HG03460 (cell line): ENCODE data around the gene CTNND2.

Experiments
- ATAC-seq: cut with Tn5 transposase; IDR thresholded peaks from one replicate; pipeline ENCODE4 v1.9.1; 2021; ENCODE audit not compliant: unreplicated experiment

The CTNND2 gene

GRCh38 chr5:10969684-10970180, 934.5 kb downstream of the CTNND2 start:
- ATAC-seq = no peak

- no peak for ATAC-seq
Observed at GRCh38 chr5:10964806-10965205, 939.4 kb downstream of the CTNND2 start.

- ATAC-seq = no peak
Observed at GRCh38 chr5:10958728-10959127, 945.5 kb downstream of the CTNND2 start.

GRCh38 chr5:10949856-10950630, 954.2 kb downstream of the CTNND2 start:
- ATAC-seq = no peak

- ATAC-seq = no peak
Observed at GRCh38 chr5:10946050-10946449, 958.2 kb downstream of the CTNND2 start.

- no peak for ATAC-seq
Observed at GRCh38 chr5:10941900-10942299, 962.3 kb downstream of the CTNND2 start.

- ATAC-seq = no peak
Observed at GRCh38 chr5:10936081-10936855, 968.0 kb downstream of the CTNND2 start.

- no peak for ATAC-seq
Observed at GRCh38 chr5:10935536-10935935, 968.7 kb downstream of the CTNND2 start.

- no peak for ATAC-seq
Observed at GRCh38 chr5:10934783-10935355, 969.4 kb downstream of the CTNND2 start.

- no peak for ATAC-seq
Observed at GRCh38 chr5:10933121-10933520, 971.1 kb downstream of the CTNND2 start.

- no peak for ATAC-seq
Observed at GRCh38 chr5:10932426-10932825, 971.8 kb downstream of the CTNND2 start.

GRCh38 chr5:10927608-10928007, 976.6 kb downstream of the CTNND2 start:
- ATAC-seq = no peak

GRCh38 chr5:10923310-10923709, 980.9 kb downstream of the CTNND2 start:
- no peak for ATAC-seq
